Measurements from ENCODE around the gene NEUROG3. TPM values are rescaled to one million over a fixed set of nuclear protein-coding genes. Genes with fewer than 3 reads are reported as not detected.

The NEUROG3 gene
- total RNA-seq, 4 donors from 2014 or later = 0.60 to 1.1 TPM; not detected in 2

DNA sequence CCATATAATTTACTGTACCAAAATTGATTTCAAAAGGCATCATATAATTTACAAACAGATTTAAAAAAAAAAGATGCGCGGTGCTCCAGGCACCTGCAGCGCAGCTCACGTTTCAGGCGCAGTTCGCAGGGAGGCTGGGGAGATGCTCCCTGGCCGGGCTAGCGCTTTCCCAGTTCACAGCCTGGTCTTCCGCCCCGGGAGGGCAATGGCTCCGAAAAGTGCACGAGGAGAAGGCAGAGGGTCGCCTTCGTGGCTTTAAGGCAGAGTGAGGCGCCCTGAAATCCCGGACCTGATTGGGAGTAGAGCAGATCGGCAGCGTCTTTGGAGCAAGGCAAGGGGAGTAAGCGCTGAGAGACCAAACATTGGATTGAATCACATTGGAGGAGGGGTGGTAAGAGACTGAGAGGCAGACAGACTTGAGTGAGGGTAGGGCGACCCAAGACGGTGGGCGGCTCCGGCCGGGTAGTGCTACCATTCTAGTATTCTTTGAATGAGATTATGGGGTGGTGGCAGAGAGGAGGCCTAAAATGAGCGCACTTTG is 1.5 kb downstream of the NEUROG3 start:
- TF ChIP-seq, protein P1, sequence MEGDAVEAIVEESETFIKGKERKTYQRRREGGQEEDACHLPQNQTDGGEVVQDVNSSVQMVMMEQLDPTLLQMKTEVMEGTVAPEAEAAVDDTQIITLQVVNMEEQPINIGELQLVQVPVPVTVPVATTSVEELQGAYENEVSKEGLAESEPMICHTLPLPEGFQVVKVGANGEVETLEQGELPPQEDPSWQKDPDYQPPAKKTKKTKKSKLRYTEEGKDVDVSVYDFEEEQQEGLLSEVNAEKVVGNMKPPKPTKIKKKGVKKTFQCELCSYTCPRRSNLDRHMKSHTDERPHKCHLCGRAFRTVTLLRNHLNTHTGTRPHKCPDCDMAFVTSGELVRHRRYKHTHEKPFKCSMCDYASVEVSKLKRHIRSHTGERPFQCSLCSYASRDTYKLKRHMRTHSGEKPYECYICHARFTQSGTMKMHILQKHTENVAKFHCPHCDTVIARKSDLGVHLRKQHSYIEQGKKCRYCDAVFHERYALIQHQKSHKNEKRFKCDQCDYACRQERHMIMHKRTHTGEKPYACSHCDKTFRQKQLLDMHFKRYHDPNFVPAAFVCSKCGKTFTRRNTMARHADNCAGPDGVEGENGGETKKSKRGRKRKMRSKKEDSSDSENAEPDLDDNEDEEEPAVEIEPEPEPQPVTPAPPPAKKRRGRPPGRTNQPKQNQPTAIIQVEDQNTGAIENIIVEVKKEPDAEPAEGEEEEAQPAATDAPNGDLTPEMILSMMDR (IDR thresholded peaks at IDR 0.05) = no peak
- no peak for ATAC-seq (ENCODE audit: low FRiP score)

GRCh38 chr10:69570050-69570816 is 3.0 kb downstream of the NEUROG3 start:
- DNase-seq (ENCODE audit: low spot score) = no peak
- TF ChIP-seq, protein P1 (IDR thresholded peaks at IDR 0.05) = no peak
- ATAC-seq (ENCODE audit: low FRiP score) = no peak

More for the DNA sequence above, 1.5 kb downstream of the NEUROG3 start:
- DNase-seq (ENCODE audit: low spot score) = no peak

- TF ChIP-seq, protein P1 (IDR thresholded peaks at IDR 0.05) = no peak
- ATAC-seq (ENCODE audit: low FRiP score) = no peak
- DNase-seq (ENCODE audit: low spot score) = no peak
These were observed 3.8 kb downstream of the NEUROG3 start for GRCh38 chr10:69569396-69569934.

- DNase-seq (ENCODE audit: low spot score) (no peak), ATAC-seq (ENCODE audit: low FRiP score) (no peak)
- TF ChIP-seq, protein P1 (IDR thresholded peaks at IDR 0.05) = no peak
These were observed 4.5 kb downstream of the NEUROG3 start for GRCh38 chr10:69568472-69569395.

DNA sequence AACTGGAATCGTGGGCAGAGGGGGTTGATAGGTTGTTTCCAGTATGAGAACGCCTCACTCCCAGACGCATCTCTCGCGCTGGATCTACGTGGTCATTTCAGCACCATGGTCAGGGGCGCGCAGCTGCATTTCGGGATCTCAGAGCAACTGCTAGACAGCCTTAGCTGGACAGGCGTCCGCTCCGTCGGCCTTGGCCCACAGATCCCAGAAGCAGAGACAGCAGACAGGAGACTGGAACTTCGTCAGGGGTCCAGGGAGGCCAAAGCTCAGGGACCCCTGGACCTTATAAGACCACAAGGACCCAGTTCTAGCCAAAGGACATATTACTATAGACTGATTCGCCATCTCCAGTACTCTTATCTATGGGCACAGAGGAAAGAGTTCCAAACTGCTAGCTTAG is 5.3 kb downstream of the NEUROG3 start:
- TF ChIP-seq, protein P1 (IDR thresholded peaks at IDR 0.05) = no peak
- DNase-seq (ENCODE audit: low spot score) = no peak

DNA sequence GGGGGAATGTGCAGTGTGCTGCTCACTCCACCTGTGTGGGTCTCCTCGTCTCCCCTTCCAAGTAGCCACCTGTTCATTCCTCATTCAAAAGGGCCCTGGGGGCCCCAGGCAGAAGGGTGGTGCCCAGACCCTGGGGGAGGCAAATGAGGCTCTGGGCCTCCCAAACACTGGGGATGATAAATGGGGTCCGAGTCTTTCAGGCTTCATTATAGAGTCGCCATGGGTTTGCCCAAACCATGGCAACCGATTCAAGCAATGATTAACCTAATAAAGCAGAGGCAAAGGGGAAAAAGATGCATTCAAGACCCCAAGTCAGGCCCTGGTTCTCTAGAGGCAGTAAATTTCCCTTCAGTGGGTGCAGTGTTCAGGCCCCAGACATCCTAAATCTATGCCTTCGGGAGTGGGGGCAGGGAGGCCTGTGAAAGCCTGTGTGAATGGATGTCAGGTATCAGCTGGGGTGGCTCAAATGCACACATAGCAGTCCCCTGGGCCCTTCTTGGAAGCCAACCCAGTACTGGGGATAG is 10.4 kb downstream of the NEUROG3 start:
- ATAC-seq (ENCODE audit: low FRiP score) (no peak), DNase-seq (ENCODE audit: low spot score) (no peak)
- TF ChIP-seq, protein P1 (IDR thresholded peaks at IDR 0.05) = no peak

More for the DNA sequence above, 5.3 kb downstream of the NEUROG3 start:
- no peak for ATAC-seq (ENCODE audit: low FRiP score)

Measured in omental fat pad (tissue), 4 donors.